HepG2 (cell line): ENCODE results near the gene TMCO4. TPM values are rescaled to one million over a fixed set of nuclear protein-coding genes. Genes with fewer than 3 reads are reported as not detected.

Source experiments
- ATAC-seq: fragments of 200-7000 bp; cut with Tn5 transposase; 3 replicates; pipeline ENCODE4 v1.9.1; 2020; ENCODE audit warnings: mild to moderate bottlenecking, moderate library complexity
- BruUV-seq: library from RNA; stranded (reverse); fragments of 400-500 nt; replicated peaks from 2 replicates; lab custom pipeline; 2021; lab: Mats Ljungman, UMichigan
- CTCF ChIA-PET: fragments of 300-600 bp; formaldehyde crosslinking; extraction: SDS; loops from one replicate; lab custom pipeline; 2021; ENCODE audit warnings: low total read pairs, inconsistent platforms, low intra/inter-chr PET ratio; lab: Yijun Ruan, JAX
- POLR2A ChIA-PET: fragments of 350-600 bp; sonication (Branson Sonifier 250); formaldehyde crosslinking; loops from one replicate; lab custom pipeline; 2020; ENCODE audit warnings: antibody characterized with exemption, inconsistent platforms; lab: Yijun Ruan, JAX
- DNase-seq: peaks from one replicate; pipeline ENCODE4 v3.0.0-alpha.2; 2015; ENCODE audit warnings: low spot score
- FAIRE-seq: peaks from 3 replicates; lab custom pipeline; 2011; peaks lifted over from hg19 to GRCh38; lab: Jason Lieb, UNC
- H2AFZ ChIP-seq: one replicate; pipeline ENCODE4 v1.6.1; 2011; ENCODE audit warnings: low read length, inconsistent platforms
- H3K27ac ChIP-seq: fragments of 300-600 bp; 3 replicates; pipeline ENCODE4 v1.8.0; 2011; ENCODE audit warnings: mixed run types, mild to moderate bottlenecking, mixed read lengths, low read length, inconsistent platforms; ENCODE audit not compliant: insufficient read depth; ENCODE audit errors: extremely low read length
- H3K27me3 ChIP-seq, 2 experiments: fragments of 200-600 bp in 1 of 2; 2 replicates in 1 of 2; 3 replicates in 1 of 2; pipeline versions ENCODE4 v1.6.0 to v1.8.0; 2011; ENCODE audit warnings: low read length in 2 of 2, mild to moderate bottlenecking in 2 of 2, moderate library complexity in 2 of 2, inconsistent platforms in 1 of 2; ENCODE audit not compliant: insufficient read depth in 2 of 2, control insufficient read depth in 1 of 2
- H3K36me3 ChIP-seq, 2 experiments: fragments of 200-600 bp in 1 of 2; replicated peaks in 1 of 2; 2 replicates in 1 of 2; 3 replicates in 1 of 2; pipeline versions ENCODE4 v1.5.1 to v1.8.0; 2011; ENCODE audit warnings: low read length in 2 of 2, inconsistent platforms in 1 of 2; ENCODE audit not compliant: insufficient read depth in 2 of 2, control insufficient read depth in 1 of 2
- H3K4me1 ChIP-seq: 2 replicates; pipeline ENCODE4 v1.5.1; 2012; ENCODE audit warnings: low read length, inconsistent platforms; ENCODE audit not compliant: insufficient read depth
- H3K4me2 ChIP-seq: 2 replicates; pipeline ENCODE4 v1.6.0; 2011; ENCODE audit warnings: low read depth, low read length, inconsistent platforms
- H3K4me3 ChIP-seq, 3 experiments: fragments of 200-600 bp in 1 of 3; sonication (generic), shearing (Covaris generic) in 1 of 3; replicated peaks in 1 of 3; 2 replicates each; pipeline ENCODE4 v1.5.1; 2011 to 2016; ENCODE audit warnings: low read length in 3 of 3, inconsistent platforms in 2 of 3, low read depth in 2 of 3, mild to moderate bottlenecking in 2 of 3, control low read depth in 1 of 3, mixed read lengths in 1 of 3; ENCODE audit not compliant: insufficient read depth in 1 of 3
- H3K79me2 ChIP-seq: one replicate; pipeline ENCODE4 v1.6.1; 2011; ENCODE audit warnings: low read length, inconsistent platforms; ENCODE audit not compliant: insufficient read depth
- H3K9ac ChIP-seq: 2 replicates; pipeline ENCODE4 v1.6.0; 2011; ENCODE audit warnings: mild to moderate bottlenecking, low read depth, low read length, inconsistent platforms; ENCODE audit not compliant: insufficient read depth
- H3K9me3 ChIP-seq: 2 replicates; pipeline ENCODE4 v1.5.1; 2012; ENCODE audit warnings: mild to moderate bottlenecking, low read length
- H4K20me1 ChIP-seq: 2 replicates; pipeline ENCODE4 v1.6.0; 2011; ENCODE audit warnings: inconsistent platforms, mild to moderate bottlenecking, low read length, moderate library complexity; ENCODE audit not compliant: insufficient read depth
- ATF3 ChIP-seq: sonication (generic); formaldehyde crosslinking; IDR thresholded peaks from 2 replicates; pipeline ENCODE4 v1.4.0; 2020; ENCODE audit warnings: missing genetic modification reagents
- CBFB ChIP-seq: sonication (generic); formaldehyde crosslinking; IDR thresholded peaks from 2 replicates; pipeline ENCODE4 v1.4.0; 2020; ENCODE audit warnings: missing genetic modification reagents
- GRHL1 ChIP-seq: sonication (generic); formaldehyde crosslinking; conservative IDR thresholded peaks from 2 replicates; pipeline ENCODE4 v1.8.0; 2022; ENCODE audit warnings: missing genetic modification reagents
- HMGXB4 ChIP-seq, 2 experiments: sonication (generic) in 1 of 2; formaldehyde crosslinking in 1 of 2; IDR thresholded peaks; 2 replicates each; pipeline versions ENCODE4 v1.4.0 to v1.6.1; 2018 to 2020; ENCODE audit warnings: missing genetic modification reagents in 2 of 2, borderline replicate concordance in 1 of 2, low read depth in 1 of 2, mild to moderate bottlenecking in 1 of 2, missing biosample characterization in 1 of 2
- KDM1A ChIP-seq: IDR thresholded peaks from 2 replicates; pipeline ENCODE4 v1.6.1; 2016; ENCODE audit warnings: missing compliant biosample characterization
- MIER2 ChIP-seq: IDR thresholded peaks from 2 replicates; pipeline ENCODE4 v1.6.1; 2016; ENCODE audit warnings: missing biosample characterization, missing genetic modification reagents
- MYPOP ChIP-seq: sonication (generic); formaldehyde crosslinking; IDR thresholded peaks from 2 replicates; pipeline ENCODE4 v1.8.1; 2023; ENCODE audit warnings: mild to moderate bottlenecking, moderate library complexity, missing genetic modification reagents
- PLRG1 ChIP-seq: fragments of 450-650 bp; conservative IDR thresholded peaks from 2 replicates; pipeline ENCODE4 v1.6.1; 2016
- XRCC5 ChIP-seq: fragments of 200-400 bp; formaldehyde crosslinking; optimal IDR thresholded peaks from 2 replicates; pipeline ENCODE3; 2017; ENCODE audit warnings: mild to moderate bottlenecking, low read length
- ZFYVE20 ChIP-seq: sonication (generic); formaldehyde crosslinking; IDR thresholded peaks from 2 replicates; pipeline ENCODE4 v1.8.0; 2023; ENCODE audit warnings: low read depth, mild to moderate bottlenecking, moderate library complexity, missing genetic modification reagents, borderline replicate concordance
- ZIK1 ChIP-seq: sonication (generic); formaldehyde crosslinking; IDR thresholded peaks from 2 replicates; pipeline ENCODE4 v1.5.0; 2020; ENCODE audit warnings: mild to moderate bottlenecking, low read depth, missing genetic modification reagents, borderline replicate concordance
- ZNF234 ChIP-seq: sonication (generic); formaldehyde crosslinking; conservative IDR thresholded peaks from 2 replicates; pipeline ENCODE4 v1.5.1; 2020; ENCODE audit warnings: mild to moderate bottlenecking, missing genetic modification reagents
- ZNF563 ChIP-seq: sonication (generic); formaldehyde crosslinking; IDR thresholded peaks from 2 replicates; pipeline ENCODE4 v1.8.0; 2022; ENCODE audit warnings: mild to moderate bottlenecking, moderate library complexity, missing genetic modification reagents
- ZNF572 ChIP-seq: sonication (generic); formaldehyde crosslinking; IDR thresholded peaks from 2 replicates; pipeline ENCODE4 v1.5.1; 2020; ENCODE audit warnings: mild to moderate bottlenecking, missing genetic modification reagents
- ZNF766 ChIP-seq: sonication (generic); formaldehyde crosslinking; IDR thresholded peaks from 2 replicates; pipeline ENCODE4 v1.5.0; 2020; ENCODE audit warnings: missing genetic modification reagents, borderline replicate concordance
- WGBS: methylation state at CpG from one replicate; pipeline ENCODE4 v1.1.6; 2017; ENCODE audit warnings: low lambda C conversion rate; 5-methylcytosine and 5-hydroxymethylcytosine counted together
- in situ Hi-C: cut with HindIII; loops from 2 replicates; pipeline ENCODE4 v1.10.0; 2017; ENCODE audit warnings: low pct_unique_long_range_greater_than_20kb; ENCODE audit not compliant: extremely low pct_ligation_motif_present
- intact Hi-C: fragments of 100-400 bp; cut with micrococcal nuclease; formaldehyde crosslinking; loops from one replicate; pipeline ENCODE4 v1.10.0; 2022; ENCODE audit not compliant: unreplicated experiment
- polyA plus RNA-seq, 8 experiments: library from polyadenylated mRNA; depleted of rRNA in 3 of 8; stranded (reverse) in 7 of 8; unstranded in 1 of 8; fragments of >200 nt; fragmentation: Illumina TruSeq in 4 of 8; extraction: Trizol in 4 of 8; gene quantifications; 2 replicates each; pipeline versions ENCODE4 v1.2.1 to v1.2.3, GENCODE V29; 2011 to 2016; ENCODE audit warnings: low read depth in 4 of 8, missing spikeins in 1 of 8, mixed read lengths in 1 of 8; ENCODE audit not compliant: insufficient read depth in 1 of 8
- total RNA-seq, 5 experiments: library from RNA; depleted of rRNA; stranded (reverse); fragments of >200 nt; fragmentation: Illumina TruSeq; extraction: Trizol; gene quantifications; 2 replicates each; pipeline ENCODE4 v1.2.3, GENCODE V29; 2016; ENCODE audit warnings: low read depth in 1 of 5

The TMCO4 gene
- total and polyA plus RNA-seq, 2 of the 13 experiments (the other 11 are each of a cell fraction or from before 2014, with no cell fraction given) = 2.1 to 4.1 TPM

GRCh38 chr1:19651141-19651737 lies 148.5 kb downstream of the TMCO4 start (continued):
- peak; percentile 28 for TF ChIP-seq XRCC5
- no peak; the same call in 1 of the 2 replicates for TF ChIP-seq ATF3 (CRISPR knock-in tag)
- TF ChIP-seq, all 625 proteins: peak for 49

GRCh38 chr1:19650416-19651140 lies 149.1 kb downstream of the TMCO4 start:
- ChIA-PET POLR2A (no interaction called here), CTCF (interaction anchor here (1.0 to 1.9 kb wide), 6 partner anchors 163 to 312 kb away, joined by 4 to 12 read pairs (median 4); no protein-coding TSS in a partner anchor)
- 67% methylated on average over 11 of the region's 12 CpGs for WGBS
- H3K27ac ChIP-seq = no peak overlapping the region
- H3K9me3 ChIP-seq = no peaks in the 10 kb centered on the region
- DNase-seq = no peak
- BruUV-seq = no TSS peak
- no peak overlapping the region for H3K9ac ChIP-seq
- H4K20me1 ChIP-seq = no peaks in the 10 kb centered on the region
- H3K4me3 ChIP-seq = peak overlapping the region in 1 of 3 experiments; percentile 39; a peak in 1 of 6 replicates
- no peaks in the 10 kb centered on the region for H3K79me2 ChIP-seq
- FAIRE-seq = no peak
- intact Hi-C loops = loop anchor here (1.0 to 2.0 kb wide), 4 partner anchors 54 to 312 kb away; a partner anchor contains a TSS
- H2AFZ ChIP-seq = no peak overlapping the region
- H3K4me2 ChIP-seq = peak overlapping the region; percentile 67
- 0 out of 5 replicates have a peak, but pooled peaks cover 0 to 1% of the 10 kb centered on the region in 2 experiments for H3K27me3 ChIP-seq
- H3K36me3 ChIP-seq = no peaks in the 10 kb centered on the region
- in situ Hi-C loops = no loop called here
- ATAC-seq = peak; percentile 9
- peaks cover 36% of the 10 kb centered on the region for H3K4me1 ChIP-seq
- TF ChIP-seq MYPOP (CRISPR knock-in tag) (no peak), ZNF234 (no peak), PLRG1 (no peak), ZNF563 (CRISPR knock-in tag) (0 out of 2 replicates have a peak, but pooled peaks have one; percentile 14), CBFB (no peak), ZIK1 (no peak), KDM1A (CRISPR knock-in tag) (no peak), GRHL1 (CRISPR knock-in tag) (no peak), ZFYVE20 (CRISPR knock-in tag) (no peak), HMGXB4 (CRISPR knock-in tag; IDR thresholded peaks at IDR 0.05; ENCODE audit: borderline replicate concordance in 1 of 2, low read depth in 1 of 2) (peak in 1 of 2 experiments; percentile 13; a peak in 1 of 4 replicates), ZNF766 (CRISPR knock-in tag) (no peak), MIER2 (CRISPR knock-in tag) (no peak), ZNF572 (CRISPR knock-in tag) (0 out of 2 replicates have a peak, but pooled peaks have one; percentile 24)
